Heart right ventricle (tissue), 16 donors: ENCODE measurements around the gene TMEM44. TPM values are rescaled to one million over a fixed set of nuclear protein-coding genes. Genes with fewer than 3 reads are reported as not detected.
"Not testable (repeated sequence)": the region's sequence is repeated elsewhere in the genome, so short reads cannot be mapped to it uniquely, and the experiment has no call there.

Source experiments
- ATAC-seq, 8 donors: fragments of 200-7000 bp; cut with Tn5 transposase; one replicate each; pipeline ENCODE4 v1.9.1; 2020; ENCODE audit warnings: mild to moderate bottlenecking in 8 of 8, moderate library complexity in 8 of 8, moderate number of reproducible peaks in 1 of 8
- DNase-seq, 2 donors: peaks; one replicate each; pipeline ENCODE4 v3.0.0-alpha.2; 2020
- H3K27ac ChIP-seq, 10 donors: fragments of 200-600 bp; sonication (generic) in 2 of 10; one replicate each; pipeline versions ENCODE4 v1.5.0 to v1.8.0; 2020 to 2022; ENCODE audit warnings: mild to moderate bottlenecking in 3 of 10
- H3K27me3 ChIP-seq, 7 donors: fragments of 200-600 bp; one replicate each; pipeline ENCODE4 v1.8.0; 2021 to 2022; ENCODE audit warnings: mild to moderate bottlenecking in 2 of 7
- H3K36me3 ChIP-seq, 9 donors: fragments of 200-600 bp; sonication (generic) in 1 of 9; one replicate each; pipeline versions ENCODE4 v1.5.0 to v1.8.0; 2020 to 2022; ENCODE audit warnings: mild to moderate bottlenecking in 2 of 9
- H3K4me1 ChIP-seq, 9 donors: fragments of 200-600 bp; sonication (generic) in 1 of 9; one replicate each; pipeline versions ENCODE4 v1.5.0 to v1.8.0; 2020 to 2022; ENCODE audit warnings: mild to moderate bottlenecking in 4 of 9
- H3K4me3 ChIP-seq, 10 donors: fragments of 200-600 bp; sonication (generic) in 2 of 10; one replicate each; pipeline versions ENCODE4 v1.5.0 to v1.8.0; 2020 to 2022; ENCODE audit warnings: mild to moderate bottlenecking in 7 of 10, moderate library complexity in 2 of 10
- H3K9me3 ChIP-seq, 11 donors: fragments of 200-600 bp in 10 of 11; sonication (generic) in 2 of 11; one replicate each; pipeline versions ENCODE4 v1.5.0 to v1.8.0; 2013 to 2022; ENCODE audit warnings: mild to moderate bottlenecking in 2 of 11, control low read depth in 1 of 11, moderate library complexity in 1 of 11
- CTCF ChIP-seq, 9 donors: fragments of 200-600 bp; sonication (generic) in 2 of 9; IDR thresholded peaks; one replicate each; pipeline versions ENCODE4 v1.5.0 to v1.8.0; 2021 to 2022; ENCODE audit warnings: antibody characterized with exemption in 9 of 9, mild to moderate bottlenecking in 5 of 9, moderate library complexity in 1 of 9
- WGBS, 2 donors: extraction: QIAGEN DNeasy Blood & Tissue Kit; methylation state at CpG; one replicate each; pipeline ENCODE4 v1.1.7; 2013; ENCODE audit warnings: inconsistent platforms in 1 of 2; 5-methylcytosine and 5-hydroxymethylcytosine counted together
- intact Hi-C, 10 donors: fragments of 100-400 bp; cut with DNase I; formaldehyde crosslinking; loops; one replicate each; pipeline versions ENCODE4 v1.11.1 to v1.14.2; 2022
- polyA plus RNA-seq, 2 donors: library from polyadenylated mRNA; stranded (reverse); fragments of 200-250 nt; gene quantifications; one replicate each; pipeline ENCODE4 v1.2.3, GENCODE V29; 2013
- total RNA-seq, 10 donors: library from RNA; stranded (reverse); fragmentation: NEBNext Ultra II Directional in 3 of 10; extraction: Animal tissue kit (Norgen Biotek cat#: 25700) in 3 of 10; gene quantifications; one replicate each; pipeline versions ENCODE4 v1.2.1 to v1.2.4, GENCODE V29; 2021 to 2023
- donor health status: Arrhythmogenic right ventricular cardiomyopathy.
- donor health status: ischemic (EF 13 %, LVEDD 7.1; RV severe dilation, severe dysfunction).
- donor health status: healthy with polysubstance abuse.
- donor health status: DM: no; HTN: yes; CAD: no.
- donor health status: DM: no; HTN: no; CAD: no.
- donor health status: ischemic (EF 25% LVEDD 6.9; RV normal size, moderate dysfunction).
- donor health status: ischemic (EF 25% LVEDD 5.7; RV mildly dilated, moderate dysfunction).
- donor health status: healthy.
- donor health status: DM: yes; HTN: yes; CAD: no.
- donor health status: Ischemic cardiomyopathy.
- donor health status: ischemic (EF 35%, LVEDD 5.7; RV mildly dilated, moderate dysfunction).
- donor health status: nonischemic (EF 11% LVEDD 7.7; RV severe dilation, severe dysfunction).
- donor health status: DM: yes; HTN: yes; CAD: no.
- donor health status: PGD.
- donor health status: ischemic (EF 29% LVEDD 5.4; RV normal size, mild dysfunction).
- donor health status: nonischemic (EF 23%, LVEDD 6.1; RV moderate dilation, normal function).

TMEM44 gene
- total and polyA plus RNA-seq, 12 donors, result 3.1 to 21.9 (median 5.1) TPM

GRCh38 chr3:194548346-194549321 is 84.6 kb downstream of the TMEM44 start:
- ATAC-seq (peak in 7 of 8 donors; percentile 25 to 81 (median 57)), DNase-seq (no peak)
- intact Hi-C loops, result no loop called here
- H3K27me3 ChIP-seq, result no peaks in the 10 kb centered on the region
- WGBS, 2 donors, result 46 to 54% methylated on average over 16 of the region's 16 CpGs
- H3K4me1 ChIP-seq, result peaks cover 0 to 28% (median 6%) of the 10 kb centered on the region in 9 donors
- no peaks in the 10 kb centered on the region for H3K36me3 ChIP-seq
- no peak overlapping the region for H3K4me3 ChIP-seq
- H3K27ac ChIP-seq, result peak overlapping the region in 7 of 10 donors; percentile 22 to 63 (median 33)
- no peak for TF ChIP-seq CTCF (IDR thresholded peaks at IDR 0.05)
- peaks cover 0 to 7% (median 0%) of the 10 kb centered on the region in 11 donors for H3K9me3 ChIP-seq

GRCh38 chr3:194547042-194547441 is 86.2 kb downstream of the TMEM44 start:
- no peak for ATAC-seq
- WGBS, 2 donors, result 57 to 82% methylated on average over 3 of the region's 3 CpGs
- TF ChIP-seq CTCF (IDR thresholded peaks at IDR 0.05), result no peak
- Histone ChIP-seq H3K9me3 (peaks cover 0 to 7% (median 0%) of the 10 kb centered on the region in 11 donors), H3K27ac (no peak overlapping the region), H3K27me3 (no peaks in the 10 kb centered on the region), H3K36me3 (no peaks in the 10 kb centered on the region), H3K4me3 (no peak overlapping the region), H3K4me1 (peaks cover 0 to 28% (median 6%) of the 10 kb centered on the region in 9 donors)
- no peak for DNase-seq
- intact Hi-C loops, result no loop called here

- H3K36me3 ChIP-seq, H3K27ac ChIP-seq, H3K4me3 ChIP-seq, intact Hi-C loops, DNase-seq, H3K9me3 ChIP-seq, ATAC-seq, H3K27me3 ChIP-seq: not testable (repeated sequence)
- peaks cover 0 to 28% (median 6%) of the 10 kb centered on the region in 9 donors for H3K4me1 ChIP-seq
- 97 to 98% methylated on average over 7 of the region's 7 CpGs for WGBS, 2 donors
Measured at GRCh38 chr3:194545538-194545937, 87.7 kb downstream of the TMEM44 start.

GRCh38 chr3:194543550-194543949 is 89.7 kb downstream of the TMEM44 start:
- H3K36me3 ChIP-seq, result no peaks in the 10 kb centered on the region
- H3K9me3 ChIP-seq, result peaks cover 0 to 7% (median 0%) of the 10 kb centered on the region in 11 donors
- H3K4me1 ChIP-seq, result peaks cover 0 to 11% (median 4%) of the 10 kb centered on the region in 9 donors
- no peak overlapping the region for H3K27ac ChIP-seq
- ATAC-seq, result no peak
- DNase-seq, result no peak
- H3K4me3 ChIP-seq, result no peak overlapping the region
- no peaks in the 10 kb centered on the region for H3K27me3 ChIP-seq
- no peak for TF ChIP-seq CTCF (IDR thresholded peaks at IDR 0.05)
- intact Hi-C loops, result loop anchor here in 1 of 10 donors (5.0 kb wide), 1 partner anchor 46 kb away; no protein-coding TSS in a partner anchor
- 83 to 88% methylated on average over 8 of the region's 8 CpGs for WGBS, 2 donors
